Stimulated activated CD8-positive, alpha-beta memory T cell treated with anti-CD3 and anti-CD28 coated beads, Interleukin-12 subunit alpha, Interleukin-12 subunit beta, amount 100 ng/mL, for 24 hours (primary cell): Measurements from ENCODE around the gene ASCC1.

Source experiments
- DNase-seq: peaks from one replicate; pipeline ENCODE4 v3.0.0-alpha.2; 2020; ENCODE audit errors: extremely low read depth

The ASCC1 gene

DNA sequence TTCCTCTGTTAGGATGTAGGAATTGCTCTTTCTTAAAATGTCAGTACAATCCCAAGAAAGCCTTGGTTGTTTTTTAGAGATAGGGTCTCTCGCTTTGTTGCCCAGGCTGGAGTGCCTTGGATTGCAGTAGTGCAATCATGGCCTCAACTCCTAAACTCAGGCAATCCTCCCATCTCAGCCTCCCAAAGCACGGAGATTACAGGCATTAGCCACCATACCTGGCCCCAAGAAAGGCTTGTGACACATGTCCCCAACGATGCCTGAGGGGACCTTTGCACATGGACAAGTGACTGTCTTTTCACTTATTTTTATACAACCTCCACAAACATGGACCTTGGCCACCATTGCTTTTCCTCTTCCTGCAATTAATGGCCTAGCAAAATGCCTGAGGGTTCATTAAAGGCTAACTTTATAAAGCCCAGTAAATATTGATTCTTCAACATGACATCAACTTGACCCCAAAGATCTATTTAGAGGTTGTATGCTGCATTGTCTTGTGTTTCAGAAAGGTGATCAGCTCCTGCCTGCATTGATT lies 117.7 kb downstream of the ASCC1 start:
- no peak for DNase-seq

- no peak for DNase-seq
Measured at GRCh38 chr10:72097448-72098300, 118.4 kb downstream of the ASCC1 start.

DNA sequence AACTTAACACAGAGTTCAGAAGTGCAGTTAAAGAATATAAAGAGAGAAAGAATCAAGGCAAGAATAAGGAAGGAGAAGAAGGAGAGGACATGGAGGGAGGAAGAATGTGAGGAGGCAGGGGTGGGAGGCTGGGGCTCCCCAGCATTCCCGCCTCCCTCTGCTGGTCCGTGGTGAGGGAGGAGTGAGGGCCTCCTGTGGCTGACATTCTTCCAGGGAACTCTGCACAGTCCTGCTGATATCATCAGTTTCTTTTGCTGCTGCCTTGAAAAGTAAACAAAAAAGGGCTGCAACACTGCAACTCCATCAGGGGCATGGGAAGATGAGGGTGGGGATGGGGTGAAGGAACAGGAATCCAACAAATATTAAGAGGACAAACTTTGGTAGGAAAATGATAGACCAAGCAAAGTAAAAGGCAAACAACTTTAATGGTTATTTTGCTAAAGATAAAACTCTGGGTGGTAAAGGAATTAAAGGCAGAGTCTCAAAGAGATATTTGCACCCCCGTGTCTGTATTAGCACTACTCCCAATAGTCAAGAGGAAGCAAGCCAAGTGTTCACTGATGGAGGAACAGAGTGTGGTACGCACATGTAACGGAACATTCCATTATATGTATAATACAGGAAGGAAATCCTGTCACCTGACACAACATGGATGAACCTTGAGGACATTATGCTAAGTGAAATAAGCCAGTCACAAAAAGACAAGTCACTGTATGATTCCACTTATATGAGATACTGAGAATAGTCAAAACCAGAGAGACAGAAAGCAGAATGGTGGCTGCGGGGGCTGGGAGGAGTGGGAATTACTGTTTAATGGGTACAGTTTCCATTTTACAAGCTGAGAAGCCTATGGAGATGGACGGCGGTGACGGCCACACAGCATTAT lies 119.7 kb downstream of the ASCC1 start:
- DNase-seq = no peak

DNA sequence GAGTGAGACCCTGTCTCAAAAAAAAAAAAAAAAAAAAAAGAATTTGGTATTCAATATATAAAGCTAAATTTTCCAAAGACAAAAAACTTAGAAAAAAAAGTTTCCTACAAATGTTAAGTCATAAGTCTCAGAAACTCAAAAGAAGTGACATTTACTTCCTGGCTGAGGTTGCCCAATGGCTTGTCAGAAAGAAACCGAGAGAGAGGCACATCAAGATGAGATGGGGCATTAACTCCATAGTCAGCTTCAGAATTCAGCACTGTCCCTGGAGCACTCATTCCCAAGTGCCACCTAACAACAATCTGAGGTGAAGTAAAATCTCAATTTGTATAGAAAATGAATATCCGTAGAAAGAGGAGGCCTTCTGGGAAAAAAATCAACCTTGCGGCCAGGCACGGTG lies 120.9 kb downstream of the ASCC1 start:
- no peak for DNase-seq

DNA sequence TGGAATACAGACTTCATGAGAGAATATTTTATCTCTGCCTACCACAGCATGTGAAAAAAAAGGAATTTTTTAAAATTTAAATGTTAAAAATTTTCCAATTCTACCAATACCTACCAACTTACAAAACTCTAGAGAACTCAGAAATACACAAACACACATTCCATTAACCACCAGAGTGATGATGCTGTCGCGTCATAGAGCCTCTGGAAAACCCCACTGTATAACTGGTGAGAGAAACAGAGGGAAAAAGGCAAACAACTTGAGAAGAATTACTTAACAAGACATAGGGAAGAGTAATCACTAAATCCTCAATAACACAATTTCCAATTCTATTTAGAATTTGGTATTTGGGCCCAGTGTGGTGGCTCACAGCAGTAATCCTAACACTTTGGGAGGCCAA lies 121.5 kb downstream of the ASCC1 start:
- no peak for DNase-seq

DNA sequence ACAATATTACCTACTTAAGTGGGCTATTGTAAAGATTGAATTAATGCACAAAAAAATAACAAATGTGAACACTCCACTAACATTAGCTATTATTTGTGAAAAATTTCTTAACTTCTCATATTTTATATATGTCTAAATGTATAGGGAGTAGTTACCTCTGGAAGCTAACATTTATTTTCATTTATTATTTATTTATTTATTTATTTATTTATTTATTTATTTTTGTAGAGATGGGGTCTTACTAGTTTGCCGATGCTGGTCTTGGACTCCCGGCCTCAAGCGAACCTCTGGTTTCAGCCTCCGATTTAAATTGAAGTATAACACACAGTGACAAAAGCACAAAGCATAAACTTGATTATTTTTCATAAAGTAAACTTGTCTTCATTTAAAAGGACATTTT lies 122.6 kb downstream of the ASCC1 start:
- no peak for DNase-seq

- DNase-seq = no peak
Measured at GRCh38 chr10:72092987-72093386, 123.1 kb downstream of the ASCC1 start.

- no peak for DNase-seq
Measured at GRCh38 chr10:72092171-72092924, 123.7 kb downstream of the ASCC1 start.

DNA sequence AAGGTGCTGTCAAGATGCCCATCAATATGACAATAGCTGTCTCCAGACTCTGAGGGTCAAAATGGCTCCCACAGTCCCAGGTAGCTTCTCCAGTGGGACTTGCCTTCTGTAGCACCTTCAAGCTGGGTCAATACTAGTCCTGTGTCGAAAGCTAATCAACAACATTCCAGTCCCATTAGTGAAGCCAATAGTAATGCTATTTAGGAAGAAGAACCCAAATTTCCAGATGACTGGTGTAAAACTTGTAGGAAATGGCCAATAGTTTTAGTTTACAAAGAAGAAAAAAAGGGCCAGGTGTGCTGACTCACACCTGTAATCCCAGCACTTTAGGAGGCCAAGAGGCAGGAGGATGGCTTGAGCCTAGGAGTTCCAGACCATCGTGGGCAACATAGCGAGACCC lies 125.8 kb downstream of the ASCC1 start:
- DNase-seq = no peak

- no peak for DNase-seq
Measured at GRCh38 chr10:72089618-72090017, 126.5 kb downstream of the ASCC1 start.

- no peak for DNase-seq
Measured at GRCh38 chr10:72088889-72089575, 127.0 kb downstream of the ASCC1 start.

DNA sequence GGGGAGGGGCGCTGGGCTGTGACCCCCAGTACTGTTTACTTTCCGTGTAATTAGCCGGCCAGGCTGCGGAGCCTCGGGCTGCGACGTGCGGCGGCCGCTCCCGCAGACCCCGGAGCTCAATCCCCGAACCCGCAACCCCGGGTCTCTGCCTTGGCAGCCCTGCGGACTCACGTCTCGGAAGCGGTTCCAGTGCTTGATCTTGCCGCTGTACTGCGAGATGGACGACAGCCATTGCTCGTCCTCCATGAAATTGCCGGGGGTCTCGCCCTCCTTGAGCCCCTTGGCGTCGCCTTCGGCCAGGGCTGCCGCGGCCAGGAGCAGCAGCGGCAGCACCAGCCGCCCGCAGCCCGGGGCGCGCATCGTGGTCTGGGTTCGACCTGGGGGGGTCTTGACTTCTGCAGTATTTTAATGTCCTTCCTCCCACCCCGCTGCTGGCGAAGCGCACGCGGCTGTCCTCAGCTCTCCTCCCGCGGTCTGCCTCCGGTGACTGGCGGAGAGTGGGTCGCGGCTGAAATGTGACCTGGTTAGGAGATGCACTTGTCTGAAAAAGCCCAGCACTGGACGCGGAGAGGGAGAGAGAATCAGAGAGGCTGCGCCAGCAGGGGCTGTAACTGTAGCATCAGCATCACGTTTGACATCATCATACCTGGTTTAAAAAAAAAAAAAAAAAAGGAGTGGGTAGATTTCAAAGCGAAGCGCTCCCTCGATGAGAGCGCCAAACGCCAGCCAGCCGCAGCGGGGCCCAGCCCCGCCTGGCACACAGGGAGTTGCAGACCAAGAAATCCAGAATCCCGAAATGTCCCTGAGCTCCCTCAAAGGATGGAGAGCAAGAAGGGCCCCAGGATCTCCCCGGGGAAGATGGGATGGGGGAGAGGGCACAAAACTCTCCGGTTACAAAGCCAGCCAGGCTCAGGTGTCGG lies 127.8 kb downstream of the ASCC1 start, which contains the start of gene SPOCK2:
Gene SPOCK2 (minus strand): TSS at position 583 of the 920 bp plus-strand sequence. CDS start 223 bp downstream, at position 360.
- no peak for DNase-seq

GRCh38 chr10:72087392-72087968 lies 128.6 kb downstream of the ASCC1 start:
- no peak for DNase-seq

DNA sequence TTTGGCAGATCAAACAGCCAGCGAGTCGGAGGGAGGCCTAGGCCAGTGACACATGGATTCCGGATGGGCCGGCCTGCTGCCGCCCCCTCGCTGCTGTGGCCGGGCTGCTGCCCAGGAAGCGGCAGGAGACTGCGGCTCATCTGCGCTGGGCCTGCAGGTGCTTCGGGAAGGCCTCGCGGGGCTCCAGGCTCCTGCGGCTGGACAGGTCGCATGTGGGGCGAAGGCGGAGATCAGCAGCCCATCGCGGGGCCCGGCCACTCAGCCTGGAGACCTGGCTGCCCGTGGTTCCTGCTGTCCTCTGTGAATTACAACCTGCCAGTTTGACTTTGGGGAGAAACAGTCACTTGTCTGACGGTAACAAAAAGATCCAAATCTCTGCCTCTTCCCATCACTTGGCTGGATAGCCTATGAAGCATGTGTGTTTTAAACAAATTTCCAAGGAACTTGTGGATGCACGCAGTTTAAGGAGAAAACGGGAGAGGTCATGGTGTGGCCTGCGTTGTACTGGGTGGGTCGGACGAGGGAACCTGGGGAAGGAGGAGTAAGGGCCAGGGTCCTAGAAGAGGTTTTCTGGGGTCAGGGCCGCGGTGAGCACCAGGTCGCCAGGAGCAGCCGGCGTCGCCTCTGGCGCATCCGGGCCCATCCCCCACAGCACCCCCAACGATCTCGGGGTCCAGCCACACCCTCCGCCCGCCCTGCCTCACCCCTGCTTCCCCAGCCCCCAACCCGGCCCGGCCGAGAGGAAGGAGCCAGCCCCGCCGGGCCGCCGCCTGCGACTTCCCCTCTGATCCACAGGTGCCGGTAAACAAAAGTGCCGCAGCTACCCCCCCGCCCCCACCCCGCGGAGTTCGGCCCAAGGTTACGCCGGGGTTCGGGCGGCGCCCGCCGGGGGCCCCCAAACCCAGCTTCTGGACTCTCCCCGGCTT lies 129.3 kb downstream of the ASCC1 start:
- no peak for DNase-seq

DNA sequence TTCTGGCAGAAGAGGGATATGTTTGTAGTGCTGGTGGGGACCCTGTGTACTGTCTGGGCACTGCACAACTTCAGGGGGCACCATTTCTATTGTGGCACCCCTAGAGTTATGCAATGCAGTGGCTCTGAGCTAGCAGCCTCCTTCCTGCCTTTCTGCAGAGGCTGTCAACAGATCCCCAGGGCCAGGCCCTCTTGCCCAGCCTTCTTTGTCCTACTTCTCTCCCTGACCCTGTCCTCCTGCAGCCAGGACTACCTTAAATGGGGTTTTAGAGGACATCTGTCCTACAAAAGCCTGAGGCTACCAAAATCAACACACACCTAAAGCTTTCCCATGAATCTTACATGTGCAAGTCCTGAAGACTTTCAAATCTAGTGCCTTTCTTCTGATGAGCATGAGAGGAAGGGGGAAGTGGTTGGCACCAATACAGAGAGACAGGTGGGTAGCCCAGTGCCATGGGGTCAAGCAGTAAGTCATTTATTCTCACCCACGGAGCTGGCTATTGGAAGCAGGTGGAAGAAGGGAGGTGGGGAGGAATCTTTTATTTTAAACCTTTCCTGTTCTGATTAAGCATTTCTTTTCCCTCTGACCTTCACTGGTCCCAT lies 130.1 kb downstream of the ASCC1 start:
- no peak for DNase-seq

- no peak for DNase-seq
Measured at GRCh38 chr10:72085166-72085565, 130.9 kb downstream of the ASCC1 start.

DNA sequence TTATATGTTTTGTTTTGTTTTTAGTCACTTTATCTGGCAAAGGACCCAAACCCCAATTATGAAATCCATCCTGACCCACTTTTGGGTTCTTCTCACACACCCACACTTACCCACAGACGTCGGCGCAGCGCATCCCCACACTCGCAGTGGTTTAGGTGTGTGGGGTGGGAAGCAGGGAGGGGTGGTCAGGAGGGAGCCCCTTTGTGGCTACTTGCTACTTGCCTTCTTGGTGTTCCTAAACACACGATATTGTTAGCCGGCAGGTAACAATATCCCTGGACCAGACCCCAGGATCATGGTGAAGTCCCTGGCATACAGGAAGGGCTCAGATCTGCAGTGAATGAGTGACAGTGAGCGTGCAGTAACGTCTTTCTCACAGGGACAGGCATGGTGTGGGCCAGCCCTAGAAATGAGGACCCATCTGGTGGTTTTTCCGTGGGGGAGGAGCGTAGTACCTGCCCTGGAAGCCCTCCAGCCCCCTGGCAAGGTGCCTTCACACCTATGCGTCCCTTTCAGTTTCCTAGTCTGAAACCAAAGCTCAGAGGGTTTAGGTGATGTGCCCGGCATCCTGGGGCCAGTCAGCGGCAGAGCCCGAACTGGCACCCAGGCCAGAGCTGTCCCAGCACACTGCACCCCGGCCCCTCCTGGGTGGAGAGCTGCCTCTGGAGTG lies 132.2 kb downstream of the ASCC1 start:
- no peak for DNase-seq
